ENCODE data around the gene SYT3. TPM values are rescaled to one million over a fixed set of nuclear protein-coding genes. Genes with fewer than 3 reads are reported as not detected.

SYT3 gene
- total RNA-seq, 1 experiment from 2014 or later: not detected

- POLR2A ChIA-PET: no interaction called here
- H3K9me3 ChIP-seq (ENCODE audit: control insufficient read depth, insufficient read depth, low read depth, low read length): no peaks in the 10 kb centered on the region
- TF ChIP-seq REST (IDR thresholded peaks at IDR 0.05; ENCODE audit: insufficient read depth in 1 of 2, low read depth in 2 of 2, low read length in 1 of 2): no peak
- TF ChIP-seq SIN3A (IDR thresholded peaks at IDR 0.05; ENCODE audit: borderline replicate concordance, insufficient read depth, low read depth, low read length): no peak
- no peak for TF ChIP-seq CTCF (IDR thresholded peaks at IDR 0.05)
- TF ChIP-seq POLR2AphosphoS5 (IDR thresholded peaks at IDR 0.05; ENCODE audit: low read depth, low read length): no peak
- TF ChIP-seq TCF7L2 (IDR thresholded peaks at IDR 0.05; ENCODE audit: low read depth, low read length): no peak
- H3K4me1 ChIP-seq (ENCODE audit: control insufficient read depth, insufficient read depth, low read length): no peaks in the 10 kb centered on the region
- in situ Hi-C loops (cut with HindIII; ENCODE audit: low pct_unique_long_range_greater_than_20kb, low sequenced_read_pairs) (no loop called here), intact Hi-C loops (cut with micrococcal nuclease; ENCODE audit: unreplicated experiment) (no loop called here)
- no peak for DNase-seq (ENCODE audit: low read depth, low spot score)
- H3K27me3 ChIP-seq (ENCODE audit: control insufficient read depth, insufficient read depth, low read length): no peaks in the 10 kb centered on the region
- BruUV-seq (replicated peaks): no TSS peak
- H3K36me3 ChIP-seq (ENCODE audit: control insufficient read depth, insufficient read depth, low read length): no peaks in the 10 kb centered on the region
- H3K4me3 ChIP-seq (ENCODE audit: low read depth in 2 of 2, low read length in 2 of 2): no peak overlapping the region
- no peak for ATAC-seq
- CTCF ChIA-PET: no interaction called here
- H3K27ac ChIP-seq (ENCODE audit: low read length): no peak overlapping the region
These were observed 28.1 kb upstream of the SYT3 start for GRCh38 chr19:50667759-50668231.

- no peak for ATAC-seq
- intact Hi-C loops (cut with micrococcal nuclease; ENCODE audit: unreplicated experiment): no loop called here
- H3K27ac ChIP-seq (ENCODE audit: low read length): no peak overlapping the region
These were observed 27.6 kb upstream of the SYT3 start for GRCh38 chr19:50667177-50667758.

More at GRCh38 chr19:50667177-50667758, 27.6 kb upstream of the SYT3 start:
- no TSS peak for BruUV-seq (replicated peaks)
- Histone ChIP-seq H3K9me3 (ENCODE audit: control insufficient read depth, insufficient read depth, low read depth, low read length) (no peaks in the 10 kb centered on the region), H3K27me3 (ENCODE audit: control insufficient read depth, insufficient read depth, low read length) (no peaks in the 10 kb centered on the region), H3K4me1 (ENCODE audit: control insufficient read depth, insufficient read depth, low read length) (no peaks in the 10 kb centered on the region), H3K36me3 (ENCODE audit: control insufficient read depth, insufficient read depth, low read length) (no peaks in the 10 kb centered on the region), H3K4me3 (ENCODE audit: low read depth in 2 of 2, low read length in 2 of 2) (no peak overlapping the region)
- POLR2A ChIA-PET: no interaction called here
- CTCF ChIA-PET: no interaction called here
- in situ Hi-C loops (cut with HindIII; ENCODE audit: low pct_unique_long_range_greater_than_20kb, low sequenced_read_pairs): no loop called here
- DNase-seq (ENCODE audit: low read depth, low spot score): no peak
- TF ChIP-seq POLR2AphosphoS5 (IDR thresholded peaks at IDR 0.05; ENCODE audit: low read depth, low read length) (no peak), CTCF (IDR thresholded peaks at IDR 0.05) (no peak), REST (IDR thresholded peaks at IDR 0.05; ENCODE audit: insufficient read depth in 1 of 2, low read depth in 2 of 2, low read length in 1 of 2) (no peak), SIN3A (IDR thresholded peaks at IDR 0.05; ENCODE audit: borderline replicate concordance, insufficient read depth, low read depth, low read length) (no peak)
